ENCODE measurements around the gene ARID1B. TPM values are rescaled to one million over a fixed set of nuclear protein-coding genes. Genes with fewer than 3 reads are reported as not detected.

The ARID1B gene
- total RNA-seq, 1 experiment from 2014 or later = 63.9 TPM

DNA sequence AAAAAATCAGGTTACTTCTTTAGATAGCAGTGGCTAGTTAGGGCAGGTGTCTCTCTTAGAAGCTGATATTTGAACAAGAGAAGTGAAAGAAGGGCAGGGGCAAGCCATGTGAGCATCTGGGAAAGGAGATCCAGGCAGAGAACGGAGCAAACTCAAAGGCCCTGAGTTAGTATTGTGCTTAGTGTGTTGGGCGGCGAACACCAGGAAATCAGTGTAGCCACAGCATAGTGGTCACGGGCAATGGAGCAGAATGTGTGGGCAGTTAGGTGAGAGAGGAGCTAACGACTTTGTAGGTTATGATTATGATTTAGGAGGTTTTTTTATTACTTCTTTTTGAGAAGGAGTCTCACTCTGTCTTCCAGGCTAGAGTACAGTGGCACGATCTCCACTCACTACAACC is 316.9 kb downstream of the ARID1B start:
- ChIA-PET POLR2A (no interaction called here), CTCF (no interaction called here)
- BruUV-seq (replicated peaks) = no TSS peak
- TF ChIP-seq, protein P1, sequence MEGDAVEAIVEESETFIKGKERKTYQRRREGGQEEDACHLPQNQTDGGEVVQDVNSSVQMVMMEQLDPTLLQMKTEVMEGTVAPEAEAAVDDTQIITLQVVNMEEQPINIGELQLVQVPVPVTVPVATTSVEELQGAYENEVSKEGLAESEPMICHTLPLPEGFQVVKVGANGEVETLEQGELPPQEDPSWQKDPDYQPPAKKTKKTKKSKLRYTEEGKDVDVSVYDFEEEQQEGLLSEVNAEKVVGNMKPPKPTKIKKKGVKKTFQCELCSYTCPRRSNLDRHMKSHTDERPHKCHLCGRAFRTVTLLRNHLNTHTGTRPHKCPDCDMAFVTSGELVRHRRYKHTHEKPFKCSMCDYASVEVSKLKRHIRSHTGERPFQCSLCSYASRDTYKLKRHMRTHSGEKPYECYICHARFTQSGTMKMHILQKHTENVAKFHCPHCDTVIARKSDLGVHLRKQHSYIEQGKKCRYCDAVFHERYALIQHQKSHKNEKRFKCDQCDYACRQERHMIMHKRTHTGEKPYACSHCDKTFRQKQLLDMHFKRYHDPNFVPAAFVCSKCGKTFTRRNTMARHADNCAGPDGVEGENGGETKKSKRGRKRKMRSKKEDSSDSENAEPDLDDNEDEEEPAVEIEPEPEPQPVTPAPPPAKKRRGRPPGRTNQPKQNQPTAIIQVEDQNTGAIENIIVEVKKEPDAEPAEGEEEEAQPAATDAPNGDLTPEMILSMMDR (IDR thresholded peaks at IDR 0.05; ENCODE audit: unreplicated experiment) = no peak
- H3K36me3 Mint-ChIP-seq (ENCODE audit: insufficient read depth, unreplicated experiment) = peaks cover 16% of the 10 kb centered on the region
- H3K9me3 Mint-ChIP-seq (ENCODE audit: unreplicated experiment) = no peaks in the 10 kb centered on the region
- H3K27ac Mint-ChIP-seq (ENCODE audit: low read depth, unreplicated experiment) = no peak overlapping the region
- no peaks in the 10 kb centered on the region for H3K27me3 Mint-ChIP-seq (ENCODE audit: insufficient read depth, unreplicated experiment)
- intact Hi-C loops (cut with micrococcal nuclease) = no loop called here
- H3K4me1 Mint-ChIP-seq (ENCODE audit: insufficient read depth, unreplicated experiment) = peaks cover 5% of the 10 kb centered on the region
- no peak for DNase-seq (ENCODE audit: unreplicated experiment)
- H3K4me3 Mint-ChIP-seq (ENCODE audit: unreplicated experiment) = no peak overlapping the region

DNA sequence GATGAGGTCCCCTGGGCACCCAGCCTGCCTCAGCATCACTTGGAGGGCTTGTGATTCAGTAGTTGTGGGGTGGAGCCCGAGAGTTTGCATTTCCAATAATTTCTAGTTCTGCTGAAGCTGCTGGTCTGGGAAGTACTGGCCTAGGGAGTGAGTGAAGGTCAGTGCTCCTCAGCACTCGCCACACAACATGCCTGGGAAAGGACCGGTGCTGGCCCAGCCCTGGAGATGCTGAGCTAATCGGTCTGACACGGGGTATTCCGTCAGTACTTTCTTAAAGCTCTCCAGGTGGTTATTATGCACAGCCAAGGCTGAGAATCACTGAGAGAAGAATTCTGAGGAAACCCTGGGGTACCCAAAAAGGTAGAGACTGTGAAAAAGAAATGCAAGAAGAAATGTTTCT is 317.9 kb downstream of the ARID1B start:
- no peaks in the 10 kb centered on the region for H3K4me1 Mint-ChIP-seq (ENCODE audit: insufficient read depth, unreplicated experiment)
- H3K4me3 Mint-ChIP-seq (ENCODE audit: unreplicated experiment) = no peak overlapping the region
- CTCF ChIA-PET = interaction anchor here (0.6 kb wide), 1 partner anchor 38 kb away, joined by 3 read pairs; no protein-coding TSS in a partner anchor
- no peaks in the 10 kb centered on the region for H3K27me3 Mint-ChIP-seq (ENCODE audit: insufficient read depth, unreplicated experiment)
- no peaks in the 10 kb centered on the region for H3K9me3 Mint-ChIP-seq (ENCODE audit: unreplicated experiment)
- intact Hi-C loops (cut with micrococcal nuclease) = no loop called here
- POLR2A ChIA-PET = no interaction called here
- BruUV-seq (replicated peaks) = no TSS peak
- TF ChIP-seq, protein P1 (IDR thresholded peaks at IDR 0.05; ENCODE audit: unreplicated experiment) = no peak
- H3K36me3 Mint-ChIP-seq (ENCODE audit: insufficient read depth, unreplicated experiment) = peaks cover 17% of the 10 kb centered on the region
- no peak overlapping the region for H3K27ac Mint-ChIP-seq (ENCODE audit: low read depth, unreplicated experiment)
- DNase-seq (ENCODE audit: unreplicated experiment) = no peak

DNA sequence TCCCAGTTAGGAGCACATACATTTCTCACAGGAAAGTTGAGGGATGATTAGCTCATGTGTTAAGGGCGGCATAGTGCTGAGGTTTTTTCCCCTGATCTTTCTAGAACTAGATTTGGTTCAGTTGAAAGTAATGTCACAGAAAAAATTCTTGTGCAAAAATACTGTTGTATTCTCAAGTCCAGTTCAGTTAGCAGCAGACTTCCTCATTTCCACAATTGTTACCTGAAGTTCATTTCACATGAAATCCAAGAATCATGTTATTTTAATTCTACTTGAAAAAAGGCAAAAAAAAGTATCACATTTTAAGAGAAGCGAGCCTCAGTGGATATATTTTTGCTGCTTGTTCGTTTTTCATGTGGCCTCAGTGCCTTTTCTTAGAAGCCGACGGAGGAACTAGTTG is 318.4 kb downstream of the ARID1B start:
- intact Hi-C loops (cut with micrococcal nuclease) = no loop called here
- POLR2A ChIA-PET = no interaction called here
- Mint-ChIP-seq H3K36me3 (ENCODE audit: insufficient read depth, unreplicated experiment) (peaks cover 20% of the 10 kb centered on the region), H3K27me3 (ENCODE audit: insufficient read depth, unreplicated experiment) (no peaks in the 10 kb centered on the region), H3K4me1 (ENCODE audit: insufficient read depth, unreplicated experiment) (no peaks in the 10 kb centered on the region), H3K4me3 (ENCODE audit: unreplicated experiment) (no peak overlapping the region), H3K27ac (ENCODE audit: low read depth, unreplicated experiment) (peak overlapping the region; percentile 22), H3K9me3 (ENCODE audit: unreplicated experiment) (no peaks in the 10 kb centered on the region)
- TF ChIP-seq, protein P1 (IDR thresholded peaks at IDR 0.05; ENCODE audit: unreplicated experiment) = no peak
- CTCF ChIA-PET = no interaction called here
- DNase-seq (ENCODE audit: unreplicated experiment) = no peak
- no TSS peak for BruUV-seq (replicated peaks)

DNA sequence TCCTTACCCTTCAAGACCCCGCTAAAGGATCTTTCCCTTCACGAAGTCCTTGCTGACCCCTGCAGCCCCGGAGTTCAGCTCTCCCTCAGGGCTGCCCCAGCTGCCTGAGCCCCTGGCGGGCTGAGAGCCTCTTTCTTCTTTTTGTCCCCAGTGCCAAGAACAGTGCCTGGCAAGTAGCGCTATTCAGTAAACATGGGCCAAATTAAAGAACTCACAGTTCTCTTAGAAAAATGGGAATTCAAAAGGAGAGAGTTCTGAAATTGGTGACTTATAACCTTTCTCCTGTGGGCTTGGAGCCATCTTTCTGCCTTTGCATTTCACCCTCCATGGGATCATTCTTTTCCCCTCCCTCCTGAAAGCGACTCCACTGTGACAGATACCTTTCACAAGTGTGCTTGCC is 318.9 kb downstream of the ARID1B start:
- no TSS peak for BruUV-seq (replicated peaks)
- no peak overlapping the region for H3K4me3 Mint-ChIP-seq (ENCODE audit: unreplicated experiment)
- CTCF ChIA-PET = interaction anchor here (0.6 kb wide), 1 partner anchor 23 kb away, joined by 3 read pairs; no protein-coding TSS in a partner anchor
- TF ChIP-seq, protein P1 (IDR thresholded peaks at IDR 0.05; ENCODE audit: unreplicated experiment) = no peak
- intact Hi-C loops (cut with micrococcal nuclease) = no loop called here
- peaks cover 20% of the 10 kb centered on the region for H3K36me3 Mint-ChIP-seq (ENCODE audit: insufficient read depth, unreplicated experiment)
- no peaks in the 10 kb centered on the region for H3K27me3 Mint-ChIP-seq (ENCODE audit: insufficient read depth, unreplicated experiment)
- H3K4me1 Mint-ChIP-seq (ENCODE audit: insufficient read depth, unreplicated experiment) = no peaks in the 10 kb centered on the region
- no peaks in the 10 kb centered on the region for H3K9me3 Mint-ChIP-seq (ENCODE audit: unreplicated experiment)
- no peak for DNase-seq (ENCODE audit: unreplicated experiment)
- POLR2A ChIA-PET = no interaction called here
- peak overlapping the region; percentile 22 for H3K27ac Mint-ChIP-seq (ENCODE audit: low read depth, unreplicated experiment)

Data from MCF 10A (cell line).